ENCODE results near the gene PER2.

The PER2 gene

DNA sequence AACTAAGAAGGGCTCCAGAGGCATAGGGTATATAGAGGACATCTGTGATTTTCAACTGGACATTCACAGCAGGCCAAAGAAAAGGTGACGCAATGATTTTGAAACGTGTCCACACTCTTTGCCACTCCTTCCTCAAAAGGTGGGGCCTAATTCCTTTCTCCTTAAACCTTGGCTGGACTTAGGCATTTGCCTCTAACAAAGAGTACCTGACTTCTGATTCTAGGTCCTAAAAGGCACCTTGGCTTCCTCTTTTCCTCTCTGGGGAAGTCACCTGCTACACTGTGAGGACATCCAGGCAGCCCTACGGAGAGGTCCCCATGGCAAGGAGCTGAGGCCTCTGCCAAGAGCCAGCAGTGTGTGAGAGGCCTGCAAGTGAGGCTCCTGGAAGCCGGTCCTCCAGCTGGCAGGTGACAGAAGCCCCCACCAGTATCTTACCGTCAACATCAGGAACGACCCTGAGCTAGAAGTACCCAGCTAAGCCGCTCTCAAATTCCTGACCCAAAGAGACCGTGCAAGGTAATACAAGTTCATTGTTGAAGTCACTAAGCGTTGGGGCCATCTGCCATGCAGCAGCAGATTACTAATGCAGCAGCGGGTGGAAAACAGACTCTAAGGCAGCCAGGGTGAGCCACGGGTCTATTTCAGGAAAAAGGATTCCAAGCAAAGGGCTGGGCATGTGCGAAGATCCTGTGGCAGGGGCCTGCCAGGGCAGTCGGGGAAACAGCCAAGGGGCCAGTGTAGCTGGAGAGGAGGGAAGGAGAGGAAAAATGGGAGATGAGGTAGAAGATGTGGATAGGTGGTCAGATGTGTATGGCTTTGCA, 41.2 kb downstream of the PER2 start:
- DNase-seq (ENCODE audit: low read depth), result no peak

DNA sequence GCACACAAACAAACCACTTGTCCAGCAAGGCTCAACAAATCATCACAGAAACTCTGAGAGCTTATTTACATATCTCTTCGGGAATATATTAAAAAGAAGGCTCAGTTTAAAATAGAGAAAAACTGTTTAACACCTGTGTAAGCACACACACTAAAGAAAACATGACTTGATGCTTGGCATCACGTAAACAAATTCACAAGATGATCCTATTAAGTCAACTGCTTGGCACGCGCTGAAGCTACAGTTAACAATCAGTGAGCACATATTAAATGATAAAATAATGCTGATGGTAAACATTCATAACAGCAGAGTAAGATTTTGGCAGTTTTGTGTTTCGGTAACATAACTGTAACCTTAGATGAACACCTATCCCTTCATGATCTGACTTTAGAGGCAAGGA, 44.3 kb downstream of the PER2 start:
- no peak for DNase-seq (ENCODE audit: low read depth)

DNA sequence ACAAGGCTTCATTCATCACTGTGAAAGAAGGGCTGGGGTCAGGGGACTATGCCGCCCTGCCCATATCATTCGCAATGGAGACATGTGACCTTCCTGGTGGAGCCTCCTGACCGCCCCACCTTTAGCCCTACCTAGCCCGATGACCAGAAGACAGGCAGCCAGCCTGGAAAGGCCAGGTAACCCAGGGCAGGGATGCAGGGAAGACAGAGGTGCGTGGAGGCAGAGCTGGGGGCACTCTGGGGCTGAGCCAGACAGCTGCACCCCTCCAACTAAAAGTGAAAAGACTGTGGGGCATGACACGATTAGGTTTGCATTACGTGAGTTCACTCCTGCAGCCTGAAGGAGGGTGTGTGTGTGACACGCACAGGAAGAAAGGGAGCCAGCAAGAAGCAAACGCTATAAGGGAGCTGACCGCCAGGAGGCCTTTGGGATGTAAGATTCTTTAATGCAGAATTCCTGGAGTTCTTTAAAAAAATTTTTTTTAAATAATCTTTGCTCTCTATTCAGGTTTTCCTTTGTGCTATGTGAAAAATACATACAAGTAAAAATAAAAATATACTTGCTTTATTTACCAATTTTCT, 44.8 kb downstream of the PER2 start:
- no peak for DNase-seq (ENCODE audit: low read depth)

DNA sequence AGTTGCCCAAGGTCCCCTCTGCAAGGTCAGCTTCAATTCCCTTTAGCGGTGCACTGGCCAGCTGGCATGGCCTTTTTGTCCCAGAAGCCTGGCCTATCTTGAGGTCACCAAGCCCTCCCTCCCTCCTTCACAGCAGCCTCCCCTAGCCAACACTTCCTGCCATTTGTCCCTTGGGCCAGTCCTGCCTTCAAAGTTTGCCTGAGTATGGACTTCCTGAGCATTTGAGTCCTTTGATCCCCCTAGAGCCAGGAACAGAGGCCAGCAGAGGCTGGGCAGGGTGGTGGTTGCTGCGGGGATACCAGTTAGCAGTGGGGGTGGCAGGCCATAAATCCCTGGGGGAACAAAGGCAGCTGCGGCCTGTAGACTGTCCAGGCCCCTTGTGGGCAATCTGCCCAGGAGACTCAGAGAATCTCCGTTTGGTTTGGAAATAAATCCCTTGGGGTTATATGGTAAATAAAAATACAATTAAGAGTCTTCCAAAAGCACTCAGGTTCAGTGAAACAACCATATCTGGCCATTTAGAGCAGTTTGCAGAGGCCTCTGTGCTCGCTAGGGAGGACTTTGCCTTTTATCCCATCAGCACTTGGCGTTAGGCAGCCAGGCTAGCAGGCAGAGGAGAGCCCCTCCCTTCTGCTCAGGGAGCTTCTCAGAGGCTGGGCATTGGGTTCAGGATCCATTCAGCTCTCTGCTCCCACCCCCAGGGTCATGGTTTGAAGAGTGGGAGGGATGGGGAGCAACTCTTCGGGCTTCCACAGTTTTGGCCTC, 45.5 kb downstream of the PER2 start:
- DNase-seq (ENCODE audit: low read depth), result no peak

DNA sequence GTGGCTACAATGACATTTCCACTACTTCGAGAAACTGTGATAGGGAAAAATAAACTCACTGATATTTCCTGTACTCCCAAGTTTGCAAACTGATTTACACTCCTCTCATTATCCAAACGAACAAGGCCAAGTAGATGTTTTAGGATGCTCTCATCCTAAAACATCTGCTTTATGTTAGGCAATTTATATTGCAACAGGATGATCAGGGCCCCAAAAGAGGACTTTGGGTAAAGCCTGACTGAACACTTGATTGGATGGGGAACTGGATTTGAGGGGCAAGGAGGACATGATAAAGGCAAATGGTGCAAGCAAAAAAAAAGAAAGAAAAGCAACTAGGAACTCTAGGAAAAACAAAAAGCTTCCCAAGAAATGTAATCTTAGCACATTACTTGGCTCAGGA, 46.4 kb downstream of the PER2 start:
- no peak for DNase-seq (ENCODE audit: low read depth)

DNA sequence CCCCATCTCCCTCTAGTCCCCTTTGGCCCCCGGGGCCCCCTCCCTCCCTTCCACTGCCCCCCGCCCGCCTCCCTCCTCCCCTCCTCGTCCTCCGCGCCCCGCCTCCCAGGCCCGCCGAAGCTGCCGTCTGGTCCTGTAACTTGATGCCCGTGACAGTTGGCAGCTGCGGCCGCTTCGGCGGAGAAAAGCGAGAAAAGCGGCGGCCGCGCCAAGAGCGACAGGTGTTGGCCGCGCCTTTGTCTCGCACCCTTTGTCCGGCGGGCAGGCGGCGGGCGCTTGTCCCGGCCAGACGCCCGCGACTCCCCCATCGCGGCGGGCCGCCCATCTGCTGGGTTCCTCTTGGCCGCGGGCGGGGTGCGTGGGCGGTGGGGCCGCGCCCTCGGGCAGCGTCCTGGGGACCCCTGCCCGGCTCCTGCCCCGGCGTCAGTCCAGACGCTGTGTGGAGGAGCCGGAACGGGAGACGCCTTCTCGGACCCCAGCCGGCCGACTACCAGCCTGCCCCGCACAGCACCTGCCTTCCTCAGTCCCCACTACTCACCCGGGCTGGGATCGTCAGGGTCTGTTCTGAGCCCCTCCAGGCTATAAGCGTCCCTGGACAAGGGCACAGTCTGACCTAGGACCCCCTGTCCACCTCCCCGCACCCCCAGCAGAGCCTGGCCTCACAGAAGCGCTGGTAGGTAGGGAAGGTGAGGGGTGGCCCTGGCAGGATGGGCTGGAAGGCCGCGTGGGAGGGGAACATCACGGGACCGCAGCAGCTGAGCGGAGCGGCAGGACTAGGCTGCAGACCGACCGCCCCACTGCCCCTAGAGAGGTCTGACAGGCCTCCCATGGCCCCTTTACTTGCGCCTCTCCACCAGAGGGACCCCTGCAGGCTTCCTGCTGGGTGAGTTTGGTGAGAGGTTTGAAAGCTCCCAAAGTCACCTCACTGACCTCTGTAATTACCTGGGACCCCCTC, 47.4 kb downstream of the PER2 start:
- no peak for DNase-seq (ENCODE audit: low read depth)

DNA sequence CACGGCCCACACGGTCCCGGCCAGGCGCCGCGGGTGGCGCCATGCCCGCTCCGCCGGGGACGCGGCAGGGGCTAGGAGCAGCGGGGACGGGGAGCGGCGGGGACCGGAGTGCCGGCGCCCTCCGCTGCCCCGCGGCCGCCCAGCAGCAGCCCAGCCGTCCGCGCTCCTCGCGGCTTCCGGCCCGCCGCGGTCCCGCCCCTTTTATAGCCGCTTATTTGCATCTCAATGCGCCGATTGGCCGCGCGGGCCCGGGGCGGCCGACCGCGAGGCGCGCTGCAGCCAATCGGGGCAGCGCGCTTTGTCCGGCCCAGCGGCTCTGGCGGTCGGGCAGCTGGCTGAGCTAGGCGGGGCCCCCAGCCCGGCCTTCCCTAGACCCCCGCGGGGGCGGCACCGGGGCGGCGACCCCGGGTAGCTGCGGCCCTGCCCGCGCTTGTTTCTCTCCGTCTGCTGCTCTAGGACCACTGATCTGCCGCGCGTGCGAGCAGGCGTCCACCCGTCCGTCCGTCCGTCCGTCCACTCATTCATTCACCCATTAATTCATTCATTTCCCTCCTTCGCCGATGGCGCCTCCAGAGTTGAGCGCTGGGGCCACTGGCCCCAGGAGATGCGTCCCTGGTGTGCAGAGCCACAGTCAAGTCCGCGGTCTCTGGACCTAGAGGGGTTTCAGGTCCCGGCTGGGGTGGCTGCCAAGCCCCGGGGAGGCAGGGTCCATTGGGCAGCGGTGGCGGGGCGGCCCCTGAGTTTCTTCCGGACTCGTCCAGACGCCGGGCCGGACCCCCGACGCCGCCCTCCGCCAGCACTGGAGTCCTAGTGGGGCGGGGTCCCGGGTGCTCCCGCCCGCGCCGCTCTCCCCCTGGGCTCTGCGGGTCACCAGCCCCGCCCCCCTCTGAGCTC, 48.3 kb downstream of the PER2 start, which contains the start of gene HES6:
Gene HES6 (minus strand): TSS at position 176 of the 894 bp plus-strand sequence. CDS start 133 bp downstream, at position 43.
- peak; percentile 64 for DNase-seq (ENCODE audit: low read depth)

DNA sequence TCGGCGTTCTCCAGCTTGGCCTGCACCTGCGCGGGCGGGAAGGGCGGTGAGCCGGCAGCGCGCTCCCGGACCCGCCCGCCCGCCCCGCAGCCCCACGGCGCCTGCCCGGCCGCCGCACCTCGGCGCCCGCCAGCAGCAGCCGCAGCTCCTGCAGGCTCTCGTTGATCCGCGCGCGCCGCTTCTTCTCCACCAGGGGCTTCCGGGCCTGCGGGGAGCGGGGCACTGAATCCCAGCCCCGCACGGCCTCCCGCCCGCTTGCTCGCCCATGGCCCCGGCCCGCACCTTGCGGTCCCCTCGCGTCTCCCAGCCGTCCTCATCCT, 48.9 kb downstream of the PER2 start:
- DNase-seq (ENCODE audit: low read depth), result no peak

DNA sequence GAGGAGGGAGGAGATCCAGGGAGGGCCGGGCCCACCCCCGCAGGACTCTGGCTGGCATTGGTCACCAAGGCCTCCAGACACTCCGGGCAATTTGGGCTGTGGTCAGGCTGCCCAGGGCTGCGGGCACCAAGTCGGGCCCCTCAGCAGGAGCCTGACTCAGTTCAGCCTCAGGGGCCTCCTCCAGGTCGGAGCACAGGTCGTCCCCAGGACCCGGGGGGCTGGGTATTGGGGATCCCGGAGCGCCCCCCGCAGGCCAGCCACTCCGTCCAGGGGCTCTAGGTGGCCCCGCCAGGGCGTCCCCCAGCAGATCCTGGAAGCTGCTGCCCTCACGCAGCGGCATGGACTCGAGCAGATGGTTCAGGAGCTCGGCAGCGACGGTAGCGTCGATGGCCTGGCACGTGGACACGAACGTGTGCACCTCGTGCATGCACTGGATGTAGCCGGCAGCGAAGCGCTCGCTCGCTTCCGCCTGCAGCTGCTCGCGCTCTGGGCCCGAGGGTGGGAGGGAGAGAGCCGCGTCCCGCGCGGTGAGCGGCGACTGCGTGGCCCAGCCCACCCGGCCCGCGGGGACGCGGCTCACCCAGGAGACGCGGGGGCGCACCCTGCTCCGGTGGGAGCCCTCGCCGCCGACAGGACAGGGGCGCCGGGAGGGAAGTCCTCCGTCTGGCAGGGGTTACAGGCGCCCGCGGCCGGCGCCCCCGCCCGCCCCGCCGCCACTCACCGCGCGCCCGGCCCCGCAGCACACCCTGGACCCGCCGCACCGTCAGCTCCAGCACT, 49.5 kb downstream of the PER2 start:
- peak; percentile 23 for DNase-seq (ENCODE audit: low read depth)

DNA sequence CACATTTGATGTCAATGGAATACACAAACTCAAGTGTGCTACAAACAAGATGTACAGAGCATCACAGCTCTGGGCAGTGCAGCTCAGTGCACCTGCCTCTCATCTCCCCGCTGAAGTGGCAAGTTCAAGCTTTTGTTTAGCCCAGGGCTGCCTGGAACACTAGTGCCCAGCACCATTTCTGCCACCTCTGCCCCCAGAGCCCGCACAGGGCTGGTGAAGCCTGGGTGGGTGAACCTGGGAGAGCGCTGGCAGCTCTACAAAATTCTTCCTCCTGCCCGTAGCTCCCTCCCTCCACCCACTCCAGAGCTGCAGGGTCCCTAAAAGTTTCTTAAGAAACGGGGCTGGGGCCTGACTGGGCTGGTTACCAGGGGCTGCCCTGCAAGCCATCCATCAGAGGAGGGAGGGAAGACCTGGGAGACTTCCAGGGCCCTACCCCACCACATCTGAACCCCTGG, 50.1 kb downstream of the PER2 start:
- no peak for DNase-seq (ENCODE audit: low read depth)

DNA sequence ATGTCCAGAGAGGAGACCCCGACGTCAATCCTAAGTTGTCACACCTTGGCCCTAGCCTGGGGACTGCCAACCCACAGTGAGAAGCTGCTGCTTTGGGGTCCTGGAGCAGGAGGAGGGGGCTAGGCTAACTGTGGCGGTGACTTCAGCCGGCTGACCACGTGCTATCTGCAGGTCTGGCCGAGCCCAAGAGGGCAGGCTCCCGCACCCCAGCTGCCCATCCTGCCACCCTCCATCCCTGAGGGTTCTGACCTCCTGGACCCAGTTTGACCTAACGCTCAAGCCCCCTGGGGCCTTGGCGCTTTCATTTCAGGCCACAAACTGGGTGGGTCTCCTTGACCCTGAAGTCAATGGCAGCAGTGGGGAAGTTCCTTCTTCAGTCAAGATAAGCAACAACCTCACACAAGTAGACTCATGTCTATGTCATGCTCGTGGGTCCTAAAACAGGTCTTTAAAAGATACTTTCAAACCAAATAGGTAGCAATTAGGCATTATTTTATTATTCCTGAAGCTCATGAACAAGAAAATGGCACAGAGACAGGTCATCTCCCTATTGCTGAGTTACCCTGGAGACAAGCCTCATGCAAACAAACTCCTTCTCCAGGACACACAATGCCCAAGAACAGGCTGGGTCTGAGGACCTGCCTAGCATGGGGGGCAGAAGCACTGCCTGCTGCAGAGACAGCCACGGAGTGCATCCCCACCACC, 50.8 kb downstream of the PER2 start:
- DNase-seq (ENCODE audit: low read depth), result no peak

DNA sequence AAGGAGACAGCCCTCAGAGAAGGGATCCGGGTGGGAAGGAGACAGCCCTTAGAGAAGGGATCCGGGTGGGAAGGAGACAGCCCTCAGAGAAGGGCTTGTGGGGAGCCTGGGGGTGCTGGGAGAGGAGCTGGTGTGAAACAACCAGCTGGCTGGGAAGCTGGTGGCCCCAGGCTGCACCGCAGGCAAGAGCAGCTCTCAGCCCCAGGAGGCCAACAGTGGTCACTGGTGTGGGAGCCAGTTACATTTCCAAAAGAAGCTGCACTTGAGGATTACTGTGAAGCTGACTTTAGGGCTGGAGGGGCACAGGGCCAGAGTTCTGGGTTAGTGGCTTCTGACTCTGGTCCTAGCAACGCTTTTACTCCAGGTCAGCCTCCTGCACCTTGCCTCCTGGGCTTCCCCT, 51.8 kb downstream of the PER2 start:
- no peak for DNase-seq (ENCODE audit: low read depth)

DNA sequence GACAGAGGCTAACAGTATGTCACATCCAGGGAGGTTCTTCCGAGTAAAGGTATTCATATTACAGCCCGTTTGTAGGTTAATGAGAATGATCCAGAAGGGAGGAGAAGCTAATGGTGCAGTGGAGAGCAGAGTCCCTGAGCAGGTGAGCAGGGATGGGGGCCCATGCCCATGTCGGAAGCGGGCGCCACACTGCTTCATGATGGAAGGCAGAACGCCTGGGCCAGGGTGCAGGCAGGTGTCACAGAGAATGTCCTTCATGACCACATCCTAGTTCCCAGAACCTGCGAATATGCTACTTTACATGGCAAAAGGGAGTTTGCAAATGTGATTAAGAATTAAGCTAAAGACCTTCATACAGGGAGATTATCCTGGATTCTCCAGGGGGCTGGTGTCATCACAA, 52.6 kb downstream of the PER2 start:
- no peak for DNase-seq (ENCODE audit: low read depth)

DNA sequence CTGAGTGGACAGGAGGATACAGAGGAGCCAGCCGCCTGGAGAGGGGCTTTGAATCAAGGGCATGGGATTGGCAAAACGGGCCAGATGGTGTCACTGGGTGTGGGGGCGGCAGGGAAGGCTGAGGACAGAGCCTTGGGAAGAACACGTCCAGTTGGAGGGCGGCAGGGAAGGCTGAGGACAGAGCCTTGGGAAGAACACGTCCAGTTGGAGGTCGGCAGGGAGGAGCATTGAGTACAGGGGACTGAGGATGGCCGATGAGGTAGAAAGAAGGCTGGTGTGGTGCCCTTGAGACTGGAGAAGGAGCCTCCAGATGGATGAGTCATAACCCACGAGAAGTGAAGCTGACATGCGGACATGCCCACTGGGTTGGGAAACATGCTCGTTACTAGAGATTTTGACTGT, 53.1 kb downstream of the PER2 start:
- DNase-seq (ENCODE audit: low read depth), result no peak

DNA sequence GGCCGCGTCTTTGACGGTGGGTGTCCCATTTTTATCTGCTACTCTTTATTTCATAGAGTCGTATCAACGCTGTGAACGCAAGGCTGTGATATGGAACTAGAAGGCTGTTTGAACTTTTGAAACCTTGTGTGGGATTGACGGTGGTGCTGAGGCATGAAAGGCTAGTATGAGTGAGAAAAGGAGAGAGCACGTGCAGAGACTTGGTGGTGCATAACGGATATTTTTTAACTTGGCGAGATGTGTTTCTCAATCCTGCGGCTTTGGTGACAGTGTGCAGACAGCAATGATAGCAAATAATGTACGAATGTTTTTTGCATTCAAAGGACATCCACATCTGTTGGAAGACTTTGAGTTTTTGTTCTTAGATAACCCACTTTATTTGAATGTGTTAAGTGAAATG, 54.8 kb downstream of the PER2 start:
- no peak for DNase-seq (ENCODE audit: low read depth)

DNA sequence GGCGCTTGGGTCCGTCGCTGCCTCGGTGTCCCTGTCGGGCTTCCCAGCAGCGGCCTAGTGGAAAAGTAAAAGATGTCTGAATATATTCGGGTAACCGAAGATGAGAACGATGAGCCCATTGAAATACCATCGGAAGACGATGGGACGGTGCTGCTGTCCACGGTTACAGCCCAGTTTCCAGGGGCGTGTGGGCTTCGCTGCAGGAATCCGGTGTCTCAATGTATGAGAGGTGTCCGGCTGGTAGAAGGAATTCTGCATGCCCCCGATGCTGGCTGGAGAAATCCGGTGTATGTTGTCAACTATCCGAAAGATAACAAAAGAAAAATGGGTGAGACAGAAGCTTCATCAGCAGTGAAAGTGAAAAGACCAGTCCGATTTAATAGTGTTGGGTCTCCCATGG, 56.6 kb downstream of the PER2 start:
- no peak for DNase-seq (ENCODE audit: low read depth)

DNA sequence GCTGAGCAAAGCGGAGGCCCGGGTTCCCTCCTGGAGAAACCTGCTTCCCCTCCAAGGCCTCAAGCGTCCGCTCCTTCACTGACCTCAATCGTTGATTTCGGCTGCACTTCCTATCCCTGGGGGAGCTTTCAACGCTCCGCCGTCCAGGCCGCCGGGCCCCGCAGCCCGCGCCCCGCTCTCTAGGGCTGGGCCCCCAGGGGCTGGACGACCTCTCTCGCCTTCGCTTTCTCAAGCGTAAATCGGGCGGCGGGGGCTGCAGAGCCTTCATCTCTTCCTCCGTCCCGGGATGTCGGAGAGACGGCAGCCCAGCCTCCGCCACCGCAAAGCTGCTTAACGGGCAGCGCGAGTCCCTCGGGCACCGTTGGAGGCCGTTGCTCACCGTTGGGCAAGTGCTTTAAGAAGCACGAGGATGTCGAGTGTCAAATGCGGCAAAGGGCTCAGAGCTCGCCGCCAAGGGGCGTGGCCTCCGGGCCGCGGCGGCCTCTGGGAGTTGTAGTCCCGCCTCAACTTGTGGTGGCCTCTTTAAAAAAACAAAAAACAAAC, 57.1 kb downstream of the PER2 start:
- peak; percentile 69 for DNase-seq (ENCODE audit: low read depth)

DNA sequence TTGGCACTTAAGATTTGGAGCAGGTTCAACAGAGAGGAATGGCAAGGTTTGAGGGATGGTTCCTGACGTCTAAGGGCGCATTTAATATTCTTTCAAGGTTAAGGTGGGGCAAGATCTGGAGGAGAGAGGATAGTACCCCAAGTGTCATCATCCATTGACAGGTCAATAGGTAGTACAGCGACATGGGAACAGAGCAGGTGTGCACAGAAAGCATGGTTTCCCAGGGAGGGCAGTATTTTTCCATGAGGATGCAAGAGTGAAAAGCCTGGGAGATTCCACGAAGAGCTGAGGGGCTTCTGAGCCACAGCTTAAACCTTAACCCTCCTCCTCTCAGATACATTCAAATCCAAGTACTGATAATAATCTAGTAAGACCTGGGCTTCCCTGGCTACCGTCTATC, 57.7 kb downstream of the PER2 start:
- DNase-seq (ENCODE audit: low read depth), result no peak

DNA sequence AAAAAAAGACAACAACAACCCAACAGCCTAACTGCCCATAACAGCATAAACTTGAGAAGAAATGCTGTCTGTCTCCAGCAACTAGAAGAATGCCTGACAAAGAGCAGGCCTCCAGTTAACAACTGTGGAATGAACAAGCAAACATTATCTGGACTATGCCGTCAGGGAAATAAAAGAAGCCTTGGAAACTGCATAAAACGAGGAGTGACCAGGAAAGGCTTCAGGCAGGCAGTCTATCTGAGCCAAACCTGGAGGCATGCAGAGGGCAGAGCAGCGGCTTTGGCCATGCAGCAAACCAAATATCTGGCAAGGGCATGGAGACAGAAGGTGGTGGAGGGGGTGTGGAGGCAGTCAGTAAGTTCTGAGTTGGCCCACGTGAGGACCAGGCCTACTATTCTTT, 59.7 kb downstream of the PER2 start:
- no peak for DNase-seq (ENCODE audit: low read depth)

All from activated T-cell treated with anti-CD3 and anti-CD28 coated beads for 1 hour (primary cell).